Measurements from ENCODE around the gene ALDH4A1.

ALDH4A1 gene

GRCh38 chr1:18902523-18903290 is at the start of gene ALDH4A1:
ALDH4A1 (minus strand) TSS chr1:18902555; CDS start chr1:18902523, 32 bp downstream.
- peak; percentile 62 to 82 (median 78) for DNase-seq (ENCODE audit: low read depth in 2 of 3, low spot score in 2 of 3)

GRCh38 chr1:18951818-18952391 is 49.5 kb upstream of the ALDH4A1 start:
- peak; percentile 69 to 82 (median 71) for DNase-seq (ENCODE audit: low read depth in 2 of 3, low spot score in 2 of 3)

GRCh38 chr1:18951416-18951815 is 49.1 kb upstream of the ALDH4A1 start:
- DNase-seq (ENCODE audit: low read depth in 2 of 3, low spot score in 2 of 3) = peak in 1 of 3 experiments; percentile 34

GRCh38 chr1:18950401-18951026 is 48.2 kb upstream of the ALDH4A1 start:
- DNase-seq (ENCODE audit: low read depth in 2 of 3, low spot score in 2 of 3) = no peak

- no peak for DNase-seq (ENCODE audit: low read depth in 2 of 3, low spot score in 2 of 3)
These were observed 47.5 kb upstream of the ALDH4A1 start for GRCh38 chr1:18949686-18950400.

GRCh38 chr1:18948913-18949685 is 46.7 kb upstream of the ALDH4A1 start:
- no peak for DNase-seq (ENCODE audit: low read depth in 2 of 3, low spot score in 2 of 3)

GRCh38 chr1:18948048-18948912 is 45.9 kb upstream of the ALDH4A1 start:
- no peak for DNase-seq (ENCODE audit: low read depth in 2 of 3, low spot score in 2 of 3)

GRCh38 chr1:18947570-18947969 is 45.2 kb upstream of the ALDH4A1 start:
- DNase-seq (ENCODE audit: low read depth in 2 of 3, low spot score in 2 of 3) = no peak

GRCh38 chr1:18946550-18947381 is 44.4 kb upstream of the ALDH4A1 start:
- no peak for DNase-seq (ENCODE audit: low read depth in 2 of 3, low spot score in 2 of 3)

- no peak for DNase-seq (ENCODE audit: low read depth in 2 of 3, low spot score in 2 of 3)
These were observed 43.1 kb upstream of the ALDH4A1 start for GRCh38 chr1:18945401-18945849.

GRCh38 chr1:18944810-18945209 is 42.5 kb upstream of the ALDH4A1 start:
- DNase-seq (ENCODE audit: low read depth in 2 of 3, low spot score in 2 of 3) = no peak

GRCh38 chr1:18943914-18944572 is 41.7 kb upstream of the ALDH4A1 start:
- DNase-seq (ENCODE audit: low read depth in 2 of 3, low spot score in 2 of 3) = no peak

GRCh38 chr1:18943162-18943561 is 40.8 kb upstream of the ALDH4A1 start:
- no peak for DNase-seq (ENCODE audit: low read depth in 2 of 3, low spot score in 2 of 3)

- no peak for DNase-seq (ENCODE audit: low read depth in 2 of 3, low spot score in 2 of 3)
These were observed 40.0 kb upstream of the ALDH4A1 start for GRCh38 chr1:18942340-18942739.

GRCh38 chr1:18941221-18942141 is 39.1 kb upstream of the ALDH4A1 start:
- DNase-seq (ENCODE audit: low read depth in 2 of 3, low spot score in 2 of 3) = no peak

- DNase-seq (ENCODE audit: low read depth in 2 of 3, low spot score in 2 of 3) = no peak
These were observed 38.1 kb upstream of the ALDH4A1 start for GRCh38 chr1:18940303-18941020.
